ENCODE measurements around the gene GOLGA8S. TPM values are rescaled to one million over a fixed set of nuclear protein-coding genes. Genes with fewer than 3 reads are reported as not detected.
"Not testable (repeated sequence)": the region's sequence is repeated elsewhere in the genome, so short reads cannot be mapped to it uniquely, and the experiment has no call there.

GOLGA8S gene, protein sequence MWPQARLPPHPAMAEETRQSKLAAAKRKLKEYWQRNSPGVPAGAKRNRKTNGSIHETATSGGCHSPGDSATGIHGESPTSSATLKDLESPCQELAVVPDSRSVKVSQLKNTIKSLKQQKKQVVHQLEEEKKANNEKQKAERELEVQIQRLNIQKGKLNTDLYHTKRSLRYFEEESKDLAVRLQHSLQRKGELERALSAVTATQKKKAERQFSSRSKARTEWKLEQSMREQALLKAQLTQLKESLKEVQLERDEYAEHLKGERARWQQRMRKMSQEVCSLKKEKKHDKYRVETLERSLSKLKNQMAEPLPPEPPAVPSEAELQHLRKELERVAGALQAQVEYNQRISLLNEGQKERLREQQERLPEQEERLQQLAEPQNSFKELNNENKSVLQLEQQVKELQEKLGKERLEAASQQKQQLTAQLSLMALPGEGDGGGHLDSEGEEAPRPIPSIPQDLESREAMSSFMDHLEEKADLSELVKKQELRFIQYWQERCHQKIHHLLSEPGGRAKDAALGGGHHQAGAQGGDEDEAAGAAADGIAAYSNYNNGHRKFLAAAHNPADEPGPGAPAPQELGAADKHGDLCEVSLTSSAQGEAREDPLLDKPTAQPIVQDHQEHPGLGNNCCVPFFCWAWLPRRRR
- not detected in 2 replicates for total RNA-seq (2014; rRNA removed; shearing (Covaris generic))
- 0.09 and 0.10 TPM in 2 replicates for total RNA-seq (2022)
- not detected for Bru-seq, nascent RNA
- not detected for BruChase-seq, experiment 1, labeled RNA remaining after a 6-hour chase
- not detected for BruChase-seq, experiment 2, labeled RNA remaining after a 2-hour chase
- long read RNA-seq: 0 reads

- H4K20me1 ChIP-seq (ENCODE audit: insufficient read depth, low read length); H3K27ac ChIP-seq (ENCODE audit: low read depth, low read length, poor library complexity, severe bottlenecking); H3K9me3 ChIP-seq (ENCODE audit: low read length); DNase-seq (ENCODE audit: low spot score); H3K4me1 ChIP-seq (ENCODE audit: insufficient read depth, low read length, poor library complexity, severe bottlenecking); H3K36me3 ChIP-seq (ENCODE audit: insufficient read depth, low read length); H3K79me2 ChIP-seq (ENCODE audit: insufficient read depth, low read depth, low read length); POLR2A ChIA-PET; intact Hi-C loops (cut with micrococcal nuclease; ENCODE audit: unreplicated experiment); CTCF ChIA-PET (ENCODE audit: unreplicated experiment); H3K9me2 ChIP-seq (ENCODE audit: insufficient read depth, low read length); H2AFZ ChIP-seq (ENCODE audit: low read length); H3K4me2 ChIP-seq (ENCODE audit: low read length); BruUV-seq (replicated peaks); H3K4me3 ChIP-seq (ENCODE audit: low read depth, low read length, poor library complexity, severe bottlenecking): not testable (repeated sequence)
Observed at GRCh38 chr15:23354448-23354847, at the start of gene GOLGA8S. Gene GOLGA8S, plus strand, starts transcription at chr15:23354748. Its CDS starts 62 bp downstream, at chr15:23354810.

DNA sequence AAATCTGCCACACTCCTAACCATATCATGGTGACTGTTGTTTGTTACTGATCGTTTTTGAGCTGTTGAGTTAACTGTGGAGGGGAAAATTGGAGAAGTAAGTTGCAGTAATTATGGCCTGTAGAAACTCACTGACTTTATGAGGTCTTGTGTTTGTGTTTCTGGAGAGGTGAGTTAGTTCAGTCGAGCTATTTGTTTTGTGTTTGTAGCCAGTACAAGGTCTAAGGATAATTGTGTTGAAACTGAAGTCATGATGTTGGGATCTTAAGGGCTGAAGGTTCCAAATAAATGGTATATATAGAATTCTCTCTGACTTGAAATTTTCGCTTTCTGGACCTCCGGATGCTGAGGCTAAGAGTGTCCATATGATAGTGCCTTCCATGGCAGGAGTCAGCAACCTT is 49.7 kb upstream of the GOLGA8S start:
- POLR2A ChIA-PET; H3K27ac ChIP-seq (ENCODE audit: low read depth, low read length, poor library complexity, severe bottlenecking); H3K79me2 ChIP-seq (ENCODE audit: insufficient read depth, low read depth, low read length); H4K20me1 ChIP-seq (ENCODE audit: insufficient read depth, low read length); H3K4me3 ChIP-seq (ENCODE audit: low read depth, low read length, poor library complexity, severe bottlenecking); H2AFZ ChIP-seq (ENCODE audit: low read length); DNase-seq (ENCODE audit: low spot score); intact Hi-C loops (cut with micrococcal nuclease; ENCODE audit: unreplicated experiment); H3K9me3 ChIP-seq (ENCODE audit: low read length); CTCF ChIA-PET (ENCODE audit: unreplicated experiment); H3K4me2 ChIP-seq (ENCODE audit: low read length); H3K36me3 ChIP-seq (ENCODE audit: insufficient read depth, low read length); BruUV-seq (replicated peaks); H3K4me1 ChIP-seq (ENCODE audit: insufficient read depth, low read length, poor library complexity, severe bottlenecking); H3K9me2 ChIP-seq (ENCODE audit: insufficient read depth, low read length): not testable (repeated sequence)

DNA sequence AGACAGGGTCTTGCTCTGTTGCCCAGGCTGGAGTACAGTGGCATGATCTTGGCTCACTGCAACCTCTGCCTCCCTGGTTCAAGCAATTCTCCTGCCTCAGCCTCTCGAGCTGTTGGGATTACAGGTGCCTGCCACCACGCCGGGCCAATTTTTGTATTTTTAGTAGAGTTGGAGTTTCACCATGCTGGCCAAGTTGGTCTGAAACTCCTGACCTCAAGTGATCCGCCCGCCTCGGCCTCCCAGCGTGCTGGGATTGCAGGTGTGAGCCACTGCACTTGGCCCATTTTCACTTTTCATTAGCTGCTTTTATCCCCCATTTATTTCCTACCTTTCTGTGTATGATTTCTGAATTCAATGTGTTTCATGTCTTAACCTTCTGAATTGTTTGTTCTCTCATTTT is 48.6 kb upstream of the GOLGA8S start:
- H3K9me2 ChIP-seq (ENCODE audit: insufficient read depth, low read length); H3K4me2 ChIP-seq (ENCODE audit: low read length); H3K4me1 ChIP-seq (ENCODE audit: insufficient read depth, low read length, poor library complexity, severe bottlenecking); CTCF ChIA-PET (ENCODE audit: unreplicated experiment); POLR2A ChIA-PET; H4K20me1 ChIP-seq (ENCODE audit: insufficient read depth, low read length); H3K4me3 ChIP-seq (ENCODE audit: low read depth, low read length, poor library complexity, severe bottlenecking); H3K36me3 ChIP-seq (ENCODE audit: insufficient read depth, low read length); H2AFZ ChIP-seq (ENCODE audit: low read length); intact Hi-C loops (cut with micrococcal nuclease; ENCODE audit: unreplicated experiment); BruUV-seq (replicated peaks); H3K79me2 ChIP-seq (ENCODE audit: insufficient read depth, low read depth, low read length); H3K27ac ChIP-seq (ENCODE audit: low read depth, low read length, poor library complexity, severe bottlenecking); H3K9me3 ChIP-seq (ENCODE audit: low read length); DNase-seq (ENCODE audit: low spot score): not testable (repeated sequence)

DNA sequence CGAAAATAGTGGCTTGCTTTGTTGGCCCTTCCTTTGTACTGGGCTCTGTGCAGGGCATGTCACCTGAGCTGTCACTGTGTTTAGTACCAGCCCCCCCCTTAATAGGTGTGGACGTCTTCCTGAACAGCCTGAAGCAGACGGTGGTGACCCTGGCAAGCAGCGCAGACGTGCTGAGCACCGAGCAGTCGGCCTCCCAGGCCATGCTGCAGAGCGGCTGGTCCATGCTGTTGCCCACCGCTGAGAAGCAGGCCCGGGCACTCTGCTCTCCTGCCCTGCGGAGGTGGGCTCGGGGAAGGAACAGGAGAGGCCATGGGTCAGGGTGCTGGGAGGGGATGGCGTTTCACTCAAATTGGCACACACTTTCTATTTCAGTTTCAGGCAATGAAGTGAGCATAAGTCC is 43.3 kb upstream of the GOLGA8S start:
- H3K9me2 ChIP-seq (ENCODE audit: insufficient read depth, low read length); POLR2A ChIA-PET; H4K20me1 ChIP-seq (ENCODE audit: insufficient read depth, low read length); H3K9me3 ChIP-seq (ENCODE audit: low read length); H3K27ac ChIP-seq (ENCODE audit: low read depth, low read length, poor library complexity, severe bottlenecking); H2AFZ ChIP-seq (ENCODE audit: low read length); H3K4me2 ChIP-seq (ENCODE audit: low read length); H3K36me3 ChIP-seq (ENCODE audit: insufficient read depth, low read length); H3K4me1 ChIP-seq (ENCODE audit: insufficient read depth, low read length, poor library complexity, severe bottlenecking); DNase-seq (ENCODE audit: low spot score); H3K4me3 ChIP-seq (ENCODE audit: low read depth, low read length, poor library complexity, severe bottlenecking); CTCF ChIA-PET (ENCODE audit: unreplicated experiment); H3K79me2 ChIP-seq (ENCODE audit: insufficient read depth, low read depth, low read length); BruUV-seq (replicated peaks); intact Hi-C loops (cut with micrococcal nuclease; ENCODE audit: unreplicated experiment): not testable (repeated sequence)

DNA sequence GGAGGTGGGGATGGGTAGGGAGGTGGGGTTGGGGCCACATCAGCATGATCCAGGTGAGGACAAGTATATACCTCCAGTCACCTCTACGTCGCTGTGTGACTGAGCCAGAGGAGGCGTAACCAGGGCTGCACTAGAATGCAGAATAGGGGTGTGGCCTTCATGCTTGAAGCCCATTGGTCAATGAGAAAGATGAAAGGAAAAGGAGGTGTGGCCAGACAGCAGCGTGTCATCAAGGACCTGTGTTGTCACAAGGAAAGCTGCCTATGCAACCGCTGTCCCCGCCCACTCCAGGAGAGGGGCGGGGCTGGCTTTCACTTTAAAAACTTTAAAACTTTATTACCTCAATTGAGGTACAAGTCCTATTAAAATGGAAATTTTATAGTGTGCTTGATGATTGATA is 20.5 kb upstream of the GOLGA8S start, which contains the start of gene GOLGA6L26:
GOLGA6L26 (minus strand) TSS at position 101 of the 400 bp plus-strand sequence; CDS start at position 40, 61 bp downstream.
- H3K27ac ChIP-seq (ENCODE audit: low read depth, low read length, poor library complexity, severe bottlenecking); H3K4me2 ChIP-seq (ENCODE audit: low read length); DNase-seq (ENCODE audit: low spot score); H4K20me1 ChIP-seq (ENCODE audit: insufficient read depth, low read length); intact Hi-C loops (cut with micrococcal nuclease; ENCODE audit: unreplicated experiment); POLR2A ChIA-PET; BruUV-seq (replicated peaks); CTCF ChIA-PET (ENCODE audit: unreplicated experiment); H3K4me1 ChIP-seq (ENCODE audit: insufficient read depth, low read length, poor library complexity, severe bottlenecking); H3K79me2 ChIP-seq (ENCODE audit: insufficient read depth, low read depth, low read length); H3K4me3 ChIP-seq (ENCODE audit: low read depth, low read length, poor library complexity, severe bottlenecking); H3K36me3 ChIP-seq (ENCODE audit: insufficient read depth, low read length); H2AFZ ChIP-seq (ENCODE audit: low read length); H3K9me2 ChIP-seq (ENCODE audit: insufficient read depth, low read length); H3K9me3 ChIP-seq (ENCODE audit: low read length): not testable (repeated sequence)

DNA sequence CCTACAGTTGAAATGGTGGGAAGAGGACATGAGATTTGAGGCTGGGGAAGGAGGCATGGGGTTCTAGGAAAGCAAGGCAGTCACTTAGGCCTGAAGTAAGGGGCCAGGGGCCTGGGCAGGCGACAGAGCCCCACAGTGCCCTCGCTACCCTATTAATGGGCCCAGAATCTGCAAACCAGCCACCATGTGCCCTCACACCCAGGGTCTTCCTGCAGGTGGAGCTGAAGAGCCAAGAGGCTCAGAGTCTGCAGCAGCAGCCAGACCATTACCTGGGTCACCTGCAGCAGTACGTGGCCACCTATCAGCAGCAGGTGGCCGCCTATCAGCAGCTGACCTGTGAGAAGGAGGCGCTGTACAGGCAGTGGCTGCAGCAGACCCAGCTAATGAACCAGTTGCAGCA is 8.1 kb downstream of the GOLGA8S start:
- H3K4me3 ChIP-seq (ENCODE audit: low read depth, low read length, poor library complexity, severe bottlenecking); intact Hi-C loops (cut with micrococcal nuclease; ENCODE audit: unreplicated experiment); H3K9me2 ChIP-seq (ENCODE audit: insufficient read depth, low read length); CTCF ChIA-PET (ENCODE audit: unreplicated experiment); POLR2A ChIA-PET; DNase-seq (ENCODE audit: low spot score); H3K4me2 ChIP-seq (ENCODE audit: low read length); H2AFZ ChIP-seq (ENCODE audit: low read length); H3K4me1 ChIP-seq (ENCODE audit: insufficient read depth, low read length, poor library complexity, severe bottlenecking); H3K79me2 ChIP-seq (ENCODE audit: insufficient read depth, low read depth, low read length); H3K36me3 ChIP-seq (ENCODE audit: insufficient read depth, low read length); H3K27ac ChIP-seq (ENCODE audit: low read depth, low read length, poor library complexity, severe bottlenecking); H3K9me3 ChIP-seq (ENCODE audit: low read length); H4K20me1 ChIP-seq (ENCODE audit: insufficient read depth, low read length); BruUV-seq (replicated peaks): not testable (repeated sequence)

Measured in OCI-LY7 (cell line).